Stimulated activated naive CD8-positive, alpha-beta T cell treated with anti-CD3 and anti-CD28 coated beads, Interleukin-15, Interleukin-2, amounts not matched to agents 100 U/mL and 50 U/mL, for 24 hours (primary cell): ENCODE measurements around the gene ZP2.
"Not testable (repeated sequence)": the region's sequence is repeated elsewhere in the genome, so short reads cannot be mapped to it uniquely, and the experiment has no call there.

ENCODE experiments used
- ATAC-seq: fragments of 150-1000 bp; cut with Tn5 transposase; one replicate; pipeline ENCODE4 v1.10.0; 2021
- DNase-seq: peaks from one replicate; pipeline ENCODE4 v3.0.0; 2021

Gene ZP2

DNA sequence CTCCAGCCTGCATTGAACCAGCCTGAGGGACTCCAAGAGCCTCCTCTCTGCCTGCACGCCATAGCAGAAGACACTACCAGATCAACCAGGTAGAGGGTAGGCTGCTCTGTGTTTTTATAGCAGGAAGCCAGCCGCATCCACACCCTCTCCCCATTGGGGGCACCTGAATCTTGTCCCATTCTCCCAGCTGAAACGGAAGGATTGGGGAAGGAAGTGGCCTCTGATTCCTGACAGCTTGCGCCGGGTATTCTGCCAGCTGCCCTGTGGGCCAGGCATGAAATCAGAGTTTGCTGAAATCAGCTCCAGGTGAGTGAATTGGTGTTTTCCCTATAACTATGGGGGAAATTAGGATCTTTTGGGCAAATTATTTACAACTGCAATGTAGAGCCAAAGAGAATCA lies at the start of gene ZP2:
Gene ZP2, minus strand, starts transcription at position 89 of the 400 bp plus-strand sequence. Its CDS starts 27 bp downstream, at position 62.
- DNase-seq = no peak
- no peak for ATAC-seq

DNA sequence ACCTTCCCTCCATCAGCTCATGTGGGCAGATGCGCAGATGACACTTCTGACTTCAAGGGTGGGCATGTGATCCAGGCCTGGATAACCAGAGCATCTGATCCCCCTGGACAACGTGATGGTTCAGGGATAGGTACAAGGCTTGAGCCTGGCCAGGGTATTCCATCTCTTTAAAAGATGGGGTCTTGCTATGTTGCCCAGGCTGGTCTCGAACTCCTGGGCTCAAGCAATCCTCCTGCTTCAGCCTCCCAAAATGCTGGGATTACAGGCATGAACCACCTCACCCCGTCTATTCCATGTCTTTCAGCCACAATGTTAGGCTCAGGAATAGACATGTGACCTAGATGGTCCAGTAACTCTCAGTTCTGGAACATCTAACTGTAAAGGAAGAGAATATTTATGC lies 45.9 kb upstream of the ZP2 start:
- ATAC-seq (no peak), DNase-seq (no peak)

DNA sequence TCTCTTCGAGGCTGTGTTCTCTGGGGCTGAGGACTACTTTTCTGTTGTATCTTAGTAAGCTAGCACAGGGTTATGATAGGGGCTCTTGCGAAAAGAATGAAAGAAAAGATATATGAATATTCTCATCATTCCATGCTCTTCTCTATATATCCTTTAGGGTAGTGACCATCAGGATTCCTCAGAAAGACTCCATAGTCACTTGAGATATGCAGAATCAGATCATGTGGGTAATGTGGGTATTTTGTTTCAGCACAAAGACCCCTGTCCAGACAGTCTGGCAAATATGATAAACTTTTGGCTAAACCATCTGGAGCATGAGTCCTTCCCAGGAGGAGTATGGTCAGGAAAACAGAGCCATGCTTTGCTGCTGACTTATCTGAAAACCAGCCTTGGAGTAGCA lies 45.3 kb upstream of the ZP2 start:
- DNase-seq (no peak), ATAC-seq (no peak)

- no peak for DNase-seq
- ATAC-seq = no peak
Measured at GRCh38 chr16:21253470-21253869, 42.1 kb upstream of the ZP2 start.

DNA sequence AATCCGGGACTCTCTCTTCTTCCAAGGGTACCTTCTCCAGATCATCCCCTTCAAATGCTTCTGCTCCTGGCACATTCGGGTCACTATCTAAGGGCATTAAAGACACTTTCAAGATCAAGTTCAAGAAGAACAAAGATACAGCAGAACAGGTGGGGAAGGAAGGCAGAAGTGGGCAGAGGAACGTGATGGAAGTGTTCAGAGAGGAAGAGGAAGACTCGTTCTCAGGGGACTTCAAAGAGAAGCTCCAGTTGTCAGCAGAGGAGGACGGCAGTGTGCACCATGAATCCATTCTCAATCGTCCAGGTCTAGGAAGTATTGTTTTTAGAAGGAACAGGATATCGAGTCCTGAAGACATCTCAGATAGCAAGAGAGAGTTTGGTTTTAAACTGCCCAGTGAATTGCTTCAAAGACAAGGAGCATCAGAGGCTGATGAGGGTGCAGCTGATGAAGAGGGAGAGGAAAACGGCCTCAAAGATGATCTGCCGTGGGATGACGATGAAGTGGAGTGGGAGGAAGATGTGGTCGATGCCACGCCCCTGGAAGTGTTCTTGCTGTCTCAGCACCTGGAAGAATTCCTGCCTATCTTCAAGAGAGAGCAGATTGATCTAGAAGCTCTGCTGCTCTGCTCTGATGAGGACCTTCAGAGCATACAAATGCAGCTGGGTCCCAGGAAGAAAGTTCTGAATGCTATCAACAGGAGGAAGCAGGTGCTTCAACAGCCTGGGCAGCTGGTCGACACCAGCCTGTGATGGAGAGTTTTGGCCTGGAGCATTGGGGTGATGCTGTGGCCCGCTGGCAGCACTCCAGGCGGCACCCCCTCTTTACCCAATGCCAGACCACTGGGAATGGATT lies 38.9 kb upstream of the ZP2 start:
- DNase-seq (no peak), ATAC-seq (no peak)

- not testable (repeated sequence) for ATAC-seq, DNase-seq
Measured at GRCh38 chr16:21248179-21248578, 36.8 kb upstream of the ZP2 start.

GRCh38 chr16:21244518-21245215 lies 33.3 kb upstream of the ZP2 start:
- ATAC-seq = no peak

GRCh38 chr16:21242756-21243155 lies 31.4 kb upstream of the ZP2 start:
- ATAC-seq (no peak), DNase-seq (no peak)

More at GRCh38 chr16:21244518-21245215, 33.3 kb upstream of the ZP2 start:
- no peak for DNase-seq

DNA sequence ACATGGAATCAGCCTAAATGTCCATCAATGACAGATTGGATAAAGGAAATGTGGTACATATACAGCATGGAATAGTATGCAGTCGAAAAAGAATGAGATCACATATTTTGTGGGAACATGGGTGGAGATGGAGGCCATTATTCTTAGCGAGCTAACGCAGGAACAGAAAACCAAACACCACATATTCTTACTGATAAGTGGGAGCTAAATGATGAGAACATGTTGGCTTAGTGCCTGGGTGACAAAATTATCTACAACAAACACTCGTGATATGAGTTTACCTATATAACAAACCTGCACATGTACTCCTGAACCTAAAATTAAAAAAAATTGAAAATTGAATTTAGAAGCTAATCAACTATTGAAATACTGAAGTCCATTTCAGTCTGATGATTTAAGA lies 28.3 kb upstream of the ZP2 start:
- no peak for DNase-seq
- no peak for ATAC-seq

DNA sequence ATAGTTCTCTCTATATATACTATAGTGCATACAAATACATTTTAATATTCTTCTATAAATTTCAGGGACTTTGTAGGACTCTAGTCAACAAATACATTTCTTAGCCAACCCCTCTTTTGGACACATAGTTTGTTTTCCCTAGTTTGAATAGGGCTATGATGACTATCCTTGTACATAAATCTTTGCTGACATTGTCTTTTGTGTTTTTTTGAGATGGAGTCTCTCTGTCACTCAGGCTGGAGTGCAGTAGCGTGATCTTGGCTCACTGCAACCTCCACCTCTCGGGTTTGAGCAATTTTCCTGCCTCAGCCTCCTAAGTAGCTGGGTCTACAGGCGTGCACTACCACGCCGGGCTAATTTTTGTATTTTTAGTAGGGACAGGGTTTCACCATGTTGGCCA lies 25.5 kb upstream of the ZP2 start:
- DNase-seq = no peak
- ATAC-seq = no peak

GRCh38 chr16:21235199-21235585 lies 23.8 kb upstream of the ZP2 start:
- DNase-seq (no peak), ATAC-seq (no peak)

DNA sequence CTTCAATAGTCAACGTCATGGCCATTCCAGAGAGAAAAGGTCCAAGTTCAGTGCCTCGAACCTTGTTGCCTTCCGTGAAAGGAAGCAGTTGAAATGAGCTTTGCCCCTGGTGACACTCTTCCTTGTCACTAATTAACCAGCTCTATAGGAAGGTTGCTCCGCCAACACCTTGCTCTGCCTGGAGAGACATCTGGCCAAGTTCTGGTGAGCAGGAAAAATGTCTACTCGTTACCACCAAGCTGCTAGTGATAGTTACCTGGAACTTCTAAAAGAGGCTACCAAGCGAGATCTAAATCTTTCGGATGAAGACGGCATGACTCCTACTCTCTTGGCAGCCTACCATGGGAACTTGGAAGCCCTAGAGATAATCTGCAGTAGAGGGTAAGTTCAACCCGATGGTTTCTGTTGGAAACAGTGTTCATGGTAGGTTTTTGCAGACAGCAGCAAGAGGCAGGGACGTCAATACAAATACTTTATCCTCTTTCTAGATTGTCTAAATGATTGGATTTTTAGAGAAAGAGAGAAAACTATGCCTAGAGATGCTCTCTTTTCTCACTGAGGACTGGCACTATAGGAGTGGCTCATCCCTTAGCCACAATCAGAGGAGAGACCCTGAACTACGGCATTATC lies 22.3 kb upstream of the ZP2 start, which contains the start of gene ANKS4B:
Gene ANKS4B, plus strand, starts transcription at position 179 of the 630 bp plus-strand sequence. Its CDS starts 39 bp downstream, at position 218.
- DNase-seq = no peak
- ATAC-seq = no peak

GRCh38 chr16:21233045-21233520 lies 21.7 kb upstream of the ZP2 start:
- ATAC-seq = no peak

DNA sequence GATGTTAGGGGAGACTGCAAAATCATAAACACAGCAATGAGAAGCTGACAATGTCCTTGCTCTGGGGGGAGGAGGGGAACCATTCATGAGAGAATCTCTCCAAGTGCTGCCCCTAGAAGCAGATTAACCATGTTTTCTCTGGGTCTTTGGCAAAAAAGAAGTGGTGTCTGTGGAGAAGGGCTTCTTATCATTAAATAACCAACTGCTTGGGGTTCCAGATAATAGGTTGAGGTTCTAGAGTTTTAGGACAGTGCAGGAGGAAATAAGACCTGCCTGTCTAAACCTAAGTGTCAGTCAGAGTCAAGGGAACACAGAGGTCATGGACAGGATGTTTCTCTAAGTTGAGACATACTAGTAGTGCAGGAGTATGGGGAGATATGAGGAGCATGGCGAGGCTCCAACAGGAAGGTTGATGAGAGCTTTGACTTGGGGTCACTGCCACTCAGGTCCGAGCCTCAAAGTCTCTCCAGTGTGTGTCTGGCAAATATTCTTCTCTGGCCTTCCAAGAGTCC lies 17.0 kb upstream of the ZP2 start:
- DNase-seq (no peak), ATAC-seq (no peak)

More at GRCh38 chr16:21233045-21233520, 21.7 kb upstream of the ZP2 start:
- DNase-seq = no peak

DNA sequence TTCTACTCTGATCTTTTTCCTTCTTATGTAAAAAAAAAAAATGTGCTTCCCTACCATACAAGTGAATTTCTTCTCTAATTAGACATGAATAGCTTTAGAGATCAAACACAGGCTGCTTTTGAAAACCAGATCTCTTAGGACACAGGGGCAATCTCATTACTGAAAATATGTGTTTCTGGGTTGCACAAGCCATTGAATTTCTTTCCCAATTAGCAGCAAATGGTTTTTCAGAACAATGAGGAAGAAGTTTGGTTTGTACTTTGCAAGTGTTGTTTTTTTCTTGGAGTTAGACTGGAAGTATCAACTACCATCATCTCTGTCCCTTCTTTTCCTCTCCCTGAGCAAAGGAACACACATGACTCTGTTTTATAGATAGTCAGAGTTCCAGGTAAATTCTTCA lies 16.5 kb upstream of the ZP2 start:
- no peak for DNase-seq
- no peak for ATAC-seq

DNA sequence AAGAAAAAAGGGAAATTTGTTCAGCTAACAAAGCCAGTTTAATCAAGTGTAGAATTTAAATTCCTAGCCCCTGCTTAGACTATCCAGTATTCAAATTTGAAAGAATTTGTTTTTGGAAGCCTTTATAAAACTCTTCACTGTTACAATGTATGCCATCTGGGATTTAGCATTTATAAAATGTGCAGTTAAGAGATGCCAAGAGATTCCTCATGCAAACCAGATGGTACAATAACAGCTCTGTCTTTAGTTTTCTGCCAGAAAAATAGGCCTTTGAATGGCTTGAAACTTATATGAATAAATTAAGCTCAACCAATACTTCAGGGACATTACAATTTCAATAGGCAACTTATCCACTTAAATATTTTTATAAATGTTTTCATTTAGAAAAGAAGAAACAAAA lies 15.4 kb upstream of the ZP2 start:
- DNase-seq (no peak), ATAC-seq (no peak)

GRCh38 chr16:21224800-21225199 lies 13.4 kb upstream of the ZP2 start:
- DNase-seq = no peak
- peak; percentile 9 for ATAC-seq

DNA sequence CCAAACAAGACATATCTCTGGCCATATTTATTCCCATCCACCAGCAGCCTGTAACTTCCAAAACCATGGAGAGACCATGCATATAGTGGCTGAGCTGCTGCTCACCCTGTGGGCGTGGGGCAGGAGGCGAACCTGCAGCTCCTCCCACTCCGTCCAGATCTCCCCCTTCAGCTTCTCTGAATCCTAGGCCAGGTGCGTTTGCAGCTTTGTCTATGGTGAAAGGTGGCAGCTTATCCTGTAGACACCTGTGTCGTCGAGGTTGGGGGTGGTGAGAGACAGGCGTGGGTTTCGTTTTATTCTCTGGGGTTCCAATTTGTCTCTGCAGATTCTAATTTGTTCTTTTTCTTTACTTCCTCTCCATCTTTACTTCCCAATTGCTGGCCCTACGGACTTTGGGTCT lies 12.4 kb upstream of the ZP2 start:
- DNase-seq = no peak
- no peak for ATAC-seq

DNA sequence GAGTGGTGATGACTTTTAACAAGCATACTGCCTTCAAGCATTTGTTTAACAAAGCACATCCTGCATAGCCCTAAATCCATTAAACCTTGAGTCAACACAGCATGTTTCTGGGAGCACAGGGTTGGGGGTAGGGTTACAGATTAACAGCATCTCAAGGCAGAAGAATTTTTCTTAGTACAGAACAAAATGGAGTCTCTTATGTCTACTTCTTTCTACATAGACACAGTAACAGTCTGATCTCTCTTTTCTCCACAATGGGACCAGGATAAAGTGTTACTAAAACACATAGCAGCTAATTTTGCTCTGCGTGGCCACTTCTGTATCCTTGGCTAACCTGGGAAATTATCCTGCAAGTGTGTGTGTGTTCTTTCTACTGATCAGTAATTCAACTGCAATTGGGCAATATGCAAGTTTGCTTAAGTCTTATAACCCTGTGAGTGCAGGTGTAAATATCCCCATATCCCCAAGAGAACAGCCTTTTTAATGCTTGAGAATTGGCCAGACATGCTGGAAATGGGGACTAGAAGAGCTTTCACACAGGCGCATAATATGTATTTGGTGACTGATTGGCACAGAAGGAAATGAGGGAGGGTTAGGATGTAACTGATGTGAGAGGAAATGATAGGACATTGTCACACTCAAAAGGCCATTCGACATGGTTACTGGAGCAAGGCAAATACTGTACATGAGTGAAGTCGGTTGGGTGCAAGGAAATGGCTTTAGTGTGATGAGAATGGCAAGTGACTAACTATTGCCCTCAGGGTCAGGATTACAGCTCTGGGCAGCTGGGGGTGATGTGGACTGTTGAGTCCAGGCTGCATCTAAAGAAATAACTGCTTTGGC lies 11.3 kb upstream of the ZP2 start:
- ATAC-seq (no peak), DNase-seq (no peak)

- DNase-seq (no peak), ATAC-seq (no peak)
Measured at GRCh38 chr16:21219551-21219950, 8.2 kb upstream of the ZP2 start.

DNA sequence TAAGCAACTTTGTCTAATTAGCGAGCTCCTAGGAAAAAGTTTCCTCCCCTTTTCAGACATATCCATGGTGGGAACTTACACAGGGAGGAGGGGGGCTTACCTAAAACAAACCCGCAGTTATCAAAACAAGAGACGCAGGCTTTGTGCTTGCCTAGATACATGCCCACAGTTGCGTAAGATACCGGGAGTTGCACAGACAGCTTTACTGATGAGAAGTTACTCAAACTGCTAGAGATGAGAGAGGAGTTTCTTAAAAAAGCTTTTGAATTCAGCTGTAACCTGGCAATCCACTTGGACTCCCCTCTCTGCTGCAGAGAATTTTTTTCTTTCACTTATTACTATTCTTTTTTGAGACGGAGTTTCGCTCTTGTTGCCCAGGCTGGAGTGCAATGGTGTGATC lies 6.8 kb upstream of the ZP2 start:
- ATAC-seq = no peak

GRCh38 chr16:21217121-21217520 lies 5.7 kb upstream of the ZP2 start:
- DNase-seq (no peak), ATAC-seq (no peak)

More for the DNA sequence above, 6.8 kb upstream of the ZP2 start:
- DNase-seq = no peak
